ENCODE data around the gene FKBP15.
A peak's percentile ranks its signal among the peaks of the same experiment; 100 is the strongest.

The FKBP15 gene

DNA sequence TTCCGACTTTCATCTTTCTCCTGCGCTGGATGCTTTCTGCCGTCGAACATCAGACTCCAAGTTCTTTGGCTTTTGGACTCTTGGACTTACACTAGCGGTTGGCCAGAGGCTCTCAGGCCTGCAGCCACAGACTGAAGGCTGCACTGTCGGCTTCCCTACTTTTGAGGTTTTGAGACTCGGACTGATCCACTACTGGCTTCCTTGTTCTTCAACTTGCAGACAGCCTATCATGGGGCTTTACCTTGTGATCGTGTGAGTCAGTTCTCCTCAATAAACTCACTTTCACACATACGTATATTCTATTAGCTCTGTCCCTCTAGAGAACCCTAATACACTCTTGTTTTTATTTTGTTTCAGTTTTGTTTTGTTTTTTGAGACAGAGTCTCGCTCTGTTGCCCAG lies 10.3 kb downstream of the FKBP15 start:
- no peak overlapping the region for H3K4me3 ChIP-seq (ENCODE audit: low read depth, low read length)
- DNase-seq (ENCODE audit: low read depth) = no peak
- TF ChIP-seq, protein P1, sequence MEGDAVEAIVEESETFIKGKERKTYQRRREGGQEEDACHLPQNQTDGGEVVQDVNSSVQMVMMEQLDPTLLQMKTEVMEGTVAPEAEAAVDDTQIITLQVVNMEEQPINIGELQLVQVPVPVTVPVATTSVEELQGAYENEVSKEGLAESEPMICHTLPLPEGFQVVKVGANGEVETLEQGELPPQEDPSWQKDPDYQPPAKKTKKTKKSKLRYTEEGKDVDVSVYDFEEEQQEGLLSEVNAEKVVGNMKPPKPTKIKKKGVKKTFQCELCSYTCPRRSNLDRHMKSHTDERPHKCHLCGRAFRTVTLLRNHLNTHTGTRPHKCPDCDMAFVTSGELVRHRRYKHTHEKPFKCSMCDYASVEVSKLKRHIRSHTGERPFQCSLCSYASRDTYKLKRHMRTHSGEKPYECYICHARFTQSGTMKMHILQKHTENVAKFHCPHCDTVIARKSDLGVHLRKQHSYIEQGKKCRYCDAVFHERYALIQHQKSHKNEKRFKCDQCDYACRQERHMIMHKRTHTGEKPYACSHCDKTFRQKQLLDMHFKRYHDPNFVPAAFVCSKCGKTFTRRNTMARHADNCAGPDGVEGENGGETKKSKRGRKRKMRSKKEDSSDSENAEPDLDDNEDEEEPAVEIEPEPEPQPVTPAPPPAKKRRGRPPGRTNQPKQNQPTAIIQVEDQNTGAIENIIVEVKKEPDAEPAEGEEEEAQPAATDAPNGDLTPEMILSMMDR (conservative IDR thresholded peaks at IDR 0.05; ENCODE audit: low read depth, low read length) = no peak

DNA sequence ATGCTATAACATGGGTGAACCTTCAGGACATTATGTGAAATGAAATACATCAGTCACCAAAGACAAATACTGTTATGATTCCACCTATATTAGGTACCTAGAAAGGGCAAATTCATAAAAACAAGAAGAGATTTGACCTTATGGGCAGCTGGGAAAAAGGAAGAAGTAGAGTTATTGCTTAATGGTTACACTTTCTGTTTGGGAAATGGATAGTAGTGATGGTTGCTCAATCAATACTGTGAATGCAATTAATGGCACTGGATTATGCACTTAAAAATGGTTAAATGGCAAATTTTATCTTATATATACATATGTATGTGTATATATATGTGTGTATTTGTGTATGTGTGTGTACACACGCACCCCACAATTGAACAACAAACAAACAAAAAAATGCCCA lies 15.2 kb downstream of the FKBP15 start:
- DNase-seq (ENCODE audit: low read depth) = no peak
- TF ChIP-seq, protein P1 (conservative IDR thresholded peaks at IDR 0.05; ENCODE audit: low read depth, low read length) = no peak
- no peak overlapping the region for H3K4me3 ChIP-seq (ENCODE audit: low read depth, low read length)

DNA sequence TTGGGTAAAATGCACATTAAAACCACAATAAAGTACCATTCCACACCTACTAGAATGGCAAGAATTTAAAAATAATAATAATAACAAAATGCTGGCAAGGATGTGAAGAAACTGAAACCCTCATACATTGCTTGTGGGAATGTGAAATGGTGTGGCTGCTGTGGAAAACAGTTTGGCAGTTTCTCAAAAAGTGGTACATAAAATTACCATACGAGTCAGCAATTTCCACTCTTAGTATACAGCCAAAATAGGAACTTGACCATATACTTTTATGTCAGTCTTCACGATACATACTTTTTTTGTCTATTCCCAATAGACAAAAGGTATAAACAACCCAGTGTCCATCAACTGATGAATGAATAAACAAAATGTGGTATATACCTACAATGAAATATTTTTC lies 15.6 kb downstream of the FKBP15 start:
- no peak overlapping the region for H3K4me3 ChIP-seq (ENCODE audit: low read depth, low read length)
- TF ChIP-seq, protein P1 (conservative IDR thresholded peaks at IDR 0.05; ENCODE audit: low read depth, low read length) = no peak
- DNase-seq (ENCODE audit: low read depth) = no peak

DNA sequence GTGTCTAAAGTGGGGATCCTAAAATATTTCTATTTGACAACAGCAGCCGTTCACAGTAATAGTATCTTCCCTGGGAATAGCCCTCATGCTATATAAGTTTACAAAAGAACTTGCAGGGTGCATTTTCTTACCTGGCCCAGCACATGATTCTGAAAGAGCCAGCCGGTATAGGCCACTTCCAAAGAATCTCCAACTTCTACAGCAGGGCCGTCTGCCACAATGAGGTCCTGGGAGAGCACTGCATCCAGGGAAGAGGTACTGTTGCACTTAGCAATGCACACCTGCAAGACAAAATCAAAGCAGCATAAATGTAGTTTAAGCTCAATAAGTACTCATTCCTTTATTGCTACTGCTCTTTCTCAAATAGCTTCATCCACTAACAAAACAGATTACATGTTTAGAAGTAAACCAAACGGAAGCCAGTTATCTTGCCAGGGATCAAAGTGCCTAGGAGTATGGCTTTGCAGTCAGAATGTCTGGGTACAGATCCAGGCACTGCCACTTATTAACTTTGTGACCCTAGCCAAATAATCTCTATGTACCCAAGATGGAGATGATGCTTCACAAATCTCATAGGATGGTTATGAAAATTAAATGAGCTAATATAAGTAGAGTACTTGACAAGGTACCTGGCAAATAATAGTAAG lies 21.3 kb downstream of the FKBP15 start:
- TF ChIP-seq, protein P1 (conservative IDR thresholded peaks at IDR 0.05; ENCODE audit: low read depth, low read length) = no peak
- H3K4me3 ChIP-seq (ENCODE audit: low read depth, low read length) = no peak overlapping the region
- DNase-seq (ENCODE audit: low read depth) = no peak

DNA sequence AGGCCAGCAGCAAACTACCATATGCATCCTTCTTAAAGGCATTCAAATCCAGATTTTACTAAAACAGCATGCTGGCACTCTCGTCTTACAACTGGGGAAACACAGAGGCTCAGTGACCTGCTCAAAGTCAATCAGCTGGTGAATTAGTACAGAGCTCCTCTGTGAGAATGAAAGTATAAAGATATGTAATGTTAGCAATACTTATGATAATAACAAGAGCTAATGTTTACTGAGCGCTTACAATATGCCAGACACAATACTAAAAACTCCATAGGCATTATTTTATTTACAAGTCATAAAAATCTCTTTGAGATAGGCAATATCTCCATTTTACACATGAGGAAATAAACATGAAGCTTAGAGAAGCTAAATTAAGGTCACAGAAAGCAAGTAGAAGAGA lies 28.6 kb downstream of the FKBP15 start:
- H3K4me3 ChIP-seq (ENCODE audit: low read depth, low read length) = no peak overlapping the region
- TF ChIP-seq, protein P1 (conservative IDR thresholded peaks at IDR 0.05; ENCODE audit: low read depth, low read length) = no peak
- DNase-seq (ENCODE audit: low read depth) = no peak

DNA sequence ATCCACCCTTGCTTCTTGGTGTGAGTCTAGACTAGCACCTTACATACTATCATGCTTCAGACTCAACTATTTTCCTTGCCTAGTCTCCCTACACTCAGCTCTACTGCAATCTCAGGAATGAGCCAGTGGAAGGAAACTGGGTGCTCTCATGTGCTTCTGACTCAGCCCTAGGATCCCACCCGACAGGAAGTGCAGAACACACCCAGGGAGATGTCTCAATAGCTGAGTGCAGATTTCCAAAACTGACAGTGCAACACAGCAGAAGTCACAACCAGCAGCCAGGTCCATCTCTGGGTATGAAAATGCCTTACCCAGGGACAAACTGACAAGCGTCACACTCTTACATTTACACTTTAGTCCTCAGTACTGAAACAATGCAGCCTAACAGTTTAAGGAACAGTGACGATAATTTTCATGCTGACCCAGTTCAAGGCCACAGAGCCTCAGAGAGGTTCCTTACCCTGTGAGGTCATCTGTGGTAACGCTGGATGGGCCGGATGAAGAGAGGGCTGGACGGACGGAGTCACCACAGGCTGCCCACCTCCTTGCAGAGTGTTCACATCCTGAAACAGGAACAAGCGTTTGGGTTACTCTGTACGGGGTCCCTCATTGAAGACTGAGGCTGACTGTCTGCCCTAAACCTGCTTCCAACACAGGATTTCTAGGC lies 33.0 kb downstream of the FKBP15 start:
- peak; percentile 98 for DNase-seq (ENCODE audit: low read depth)
- TF ChIP-seq, protein P1 (conservative IDR thresholded peaks at IDR 0.05; ENCODE audit: low read depth, low read length) = no peak
- peak overlapping the region; percentile 59 for H3K4me3 ChIP-seq (ENCODE audit: low read depth, low read length)
